ENCODE data around the gene DNAJC1.
"Not testable (repeated sequence)": the region's sequence is repeated elsewhere in the genome, so short reads cannot be mapped to it uniquely, and the experiment has no call there.

Gene DNAJC1

DNA sequence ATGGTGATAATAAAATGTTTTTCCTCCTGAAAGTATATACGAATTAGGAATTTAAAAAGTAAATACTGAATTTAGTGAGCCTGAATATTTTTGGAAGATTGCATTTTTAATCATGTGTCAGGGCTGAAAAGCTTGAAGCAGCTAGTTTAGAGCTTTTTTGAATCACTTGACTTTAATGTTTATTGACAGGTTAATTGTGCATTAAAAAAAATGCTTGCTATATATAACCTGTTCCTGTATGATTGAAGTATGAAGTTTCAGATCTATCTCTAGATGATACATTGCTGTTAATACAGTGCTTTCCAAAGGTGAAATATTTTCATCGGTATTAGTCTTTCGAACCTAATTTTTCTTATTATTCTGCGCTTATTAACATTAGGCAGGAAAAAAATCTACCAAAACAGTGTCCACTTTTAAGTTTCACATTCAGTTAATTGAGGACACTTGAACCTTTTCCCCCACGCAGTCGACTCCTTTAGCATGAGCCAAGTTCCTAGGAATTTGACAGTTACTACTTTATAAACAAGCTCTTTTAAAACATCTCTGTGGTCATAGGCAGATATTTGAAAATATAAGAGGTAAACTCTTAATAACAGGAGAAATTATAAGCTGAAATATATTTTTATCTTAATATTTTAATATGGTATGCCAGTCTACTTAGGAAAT is 282.4 kb downstream of the DNAJC1 start:
- DNase-seq, result no peak

DNA sequence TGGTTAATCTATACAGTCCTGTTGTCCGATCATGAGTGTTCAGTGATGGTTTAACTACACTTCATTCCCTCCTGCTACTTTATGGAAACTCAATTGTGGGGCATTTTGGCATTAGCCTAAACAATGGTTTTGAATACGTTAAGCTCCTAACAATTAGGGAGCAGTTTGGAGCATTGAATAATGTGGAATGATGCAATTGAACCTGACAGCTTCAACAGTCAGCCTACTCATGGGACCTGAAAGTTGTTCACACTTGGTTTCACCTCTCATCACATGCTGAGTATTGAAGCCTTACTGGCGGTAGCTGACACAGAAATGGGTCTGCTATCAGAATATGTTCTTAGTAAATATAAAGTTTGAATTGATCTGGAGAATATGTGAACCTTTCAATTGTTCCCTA is 283.4 kb downstream of the DNAJC1 start:
- no peak for DNase-seq

DNA sequence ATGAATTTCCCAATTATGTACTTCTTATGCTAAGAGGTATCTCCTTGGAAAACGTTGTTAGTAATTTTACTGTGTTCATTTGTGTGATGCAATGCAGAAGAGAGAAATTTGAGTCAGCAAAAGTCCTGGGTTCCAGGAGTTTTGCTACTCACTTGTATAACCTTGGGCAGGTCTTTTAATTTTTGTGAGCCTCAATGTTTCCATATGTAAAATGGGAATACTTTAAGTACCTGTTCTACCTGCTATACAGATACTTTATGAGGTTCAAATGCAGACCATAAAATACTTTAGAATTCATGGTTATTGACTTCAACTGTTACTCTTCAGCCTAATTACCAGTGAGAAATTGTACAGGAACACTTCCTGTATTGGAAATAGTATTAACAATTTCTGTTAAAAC is 284.0 kb downstream of the DNAJC1 start:
- DNase-seq, result no peak

DNA sequence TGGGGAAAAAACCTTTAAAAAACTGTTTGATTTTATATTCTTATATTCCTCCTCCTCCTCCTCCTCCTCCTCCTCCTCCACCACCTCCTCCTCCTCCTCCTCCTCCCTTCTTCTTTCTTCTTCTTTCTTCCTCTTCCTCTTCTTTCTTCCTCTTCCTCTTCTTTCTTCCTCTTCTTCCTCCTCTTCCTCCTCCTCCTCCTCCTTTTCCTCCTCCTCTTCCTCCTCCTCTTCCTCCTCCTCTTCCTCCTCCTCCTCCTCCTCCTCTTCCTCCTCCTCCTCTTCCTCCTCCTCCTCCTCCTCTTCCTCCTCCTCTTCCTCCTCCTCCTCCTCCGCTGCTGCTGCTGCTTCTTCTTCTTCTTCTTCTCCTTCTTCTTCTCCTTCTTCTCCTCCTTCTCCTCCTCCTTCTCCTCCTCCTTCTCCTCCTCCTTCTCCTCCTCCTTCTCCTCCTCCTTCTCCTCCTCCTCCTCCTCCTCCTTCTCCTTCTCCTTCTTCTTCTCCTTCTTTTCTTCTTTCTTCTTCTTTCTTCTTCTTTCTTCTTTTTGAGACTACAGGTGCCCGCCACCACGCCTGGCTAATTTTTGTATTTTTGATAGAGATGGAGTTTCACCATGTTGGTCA is 286.0 kb downstream of the DNAJC1 start:
- DNase-seq, result not testable (repeated sequence)

DNA sequence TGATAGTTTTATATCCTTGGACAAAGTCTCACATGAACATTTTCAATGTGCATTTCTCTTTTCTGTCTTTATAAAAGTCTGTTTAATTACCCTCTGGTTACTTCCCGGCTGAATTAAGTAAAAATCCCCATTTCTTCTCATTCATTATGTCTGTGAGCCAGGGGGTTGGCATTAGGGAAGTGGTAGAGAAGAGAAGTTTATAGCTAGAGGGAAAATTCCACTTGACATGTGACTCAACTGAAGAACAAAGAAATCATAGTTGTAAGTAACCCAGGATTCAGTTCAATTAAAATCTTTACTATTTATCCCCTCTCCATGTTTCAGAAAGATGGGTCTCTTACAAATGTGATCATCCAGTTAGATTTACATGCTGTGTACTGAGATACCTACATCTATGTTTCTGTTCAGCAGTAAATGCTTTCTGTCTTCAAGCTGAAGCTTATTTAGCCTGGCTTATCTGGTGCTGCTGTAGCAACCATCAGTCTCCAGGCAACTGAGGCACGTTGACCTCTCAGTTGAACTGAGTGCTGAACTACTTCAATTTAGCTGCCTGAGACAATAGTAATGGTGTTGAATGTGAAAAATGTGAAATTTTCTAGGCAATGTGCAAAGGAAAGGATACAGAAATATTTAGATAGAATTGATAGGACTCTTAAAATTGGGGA is 287.9 kb downstream of the DNAJC1 start:
- DNase-seq, result no peak

DNA sequence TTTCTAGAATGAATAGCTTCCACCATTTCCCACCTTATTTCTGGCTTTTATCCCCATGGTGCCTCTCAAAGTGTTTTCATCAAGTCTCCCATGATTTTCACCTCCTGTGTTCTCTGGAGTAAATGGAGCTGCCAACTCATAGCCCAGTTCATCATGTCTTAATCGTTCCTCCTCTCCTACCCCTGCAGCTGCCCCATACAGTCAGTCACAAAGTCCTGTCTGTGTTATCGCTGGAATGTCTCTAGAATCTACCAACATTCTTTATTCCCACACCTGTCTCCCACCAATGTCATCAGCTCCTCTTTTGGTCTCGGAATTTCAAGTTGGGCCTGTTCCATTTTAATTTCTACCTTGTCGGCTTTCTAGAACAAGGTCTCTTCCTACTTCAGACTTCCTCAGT is 290.6 kb downstream of the DNAJC1 start:
- no peak for DNase-seq

DNA sequence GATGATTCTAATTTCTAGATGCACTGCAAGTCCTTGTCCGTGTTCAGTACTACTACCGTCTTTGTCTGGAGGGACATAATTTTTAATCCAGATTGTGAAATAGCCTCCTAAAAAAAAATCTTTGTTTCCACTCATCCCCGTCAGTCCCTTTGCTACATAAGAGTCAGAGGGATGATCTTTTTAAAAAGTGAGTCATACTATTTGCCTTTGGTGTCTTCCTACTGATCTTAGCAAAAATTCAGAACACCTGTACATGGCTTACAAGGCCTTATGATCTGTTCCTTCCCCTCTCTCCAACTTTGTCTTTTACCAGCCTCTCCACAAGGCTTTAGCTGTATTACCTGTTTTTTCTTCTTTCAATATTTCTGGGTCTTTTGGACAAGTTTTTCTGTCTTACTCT is 296.0 kb downstream of the DNAJC1 start:
- DNase-seq, result no peak
